ENCODE results near the gene ZNF680.
"Not testable (repeated sequence)": the region's sequence is repeated elsewhere in the genome, so short reads cannot be mapped to it uniquely, and the experiment has no call there.

Gene ZNF680

DNA sequence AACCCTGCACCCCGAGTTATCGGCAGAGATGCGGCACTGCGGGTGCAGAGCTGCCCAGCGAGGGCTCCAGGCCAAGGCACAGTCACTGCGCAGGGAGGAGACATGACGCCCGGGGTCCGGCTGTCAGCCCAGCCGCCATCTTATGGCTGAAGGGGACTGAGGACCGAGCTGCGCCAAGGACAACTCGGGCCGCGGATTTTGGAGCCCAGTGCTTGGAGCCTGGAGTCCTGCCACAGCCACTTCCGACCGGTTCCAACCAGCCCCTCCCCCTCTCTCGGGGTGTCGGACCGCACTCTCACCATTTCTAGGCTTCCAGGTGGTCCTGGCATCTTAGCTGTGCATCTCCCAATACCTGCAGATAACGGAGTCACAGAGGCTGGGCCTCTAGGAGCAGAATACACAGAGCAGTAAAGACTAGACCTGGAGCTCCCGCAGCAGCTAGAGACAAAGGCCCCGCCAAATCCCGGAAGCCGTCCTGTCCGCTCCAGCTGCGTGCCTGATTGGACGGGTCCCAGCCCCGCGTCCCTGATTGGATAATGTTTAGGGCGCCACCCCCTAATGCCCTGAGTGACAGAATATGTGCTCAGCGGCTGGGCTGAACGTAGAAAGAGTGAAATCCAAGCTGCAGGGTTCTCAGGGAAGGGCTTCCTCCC, at the start of gene ZNF680:
ZNF680 (minus strand) TSS at position 446 of the 653 bp plus-strand sequence; CDS start at position 329, 117 bp downstream.
- DNase-seq = peak; percentile 94

DNA sequence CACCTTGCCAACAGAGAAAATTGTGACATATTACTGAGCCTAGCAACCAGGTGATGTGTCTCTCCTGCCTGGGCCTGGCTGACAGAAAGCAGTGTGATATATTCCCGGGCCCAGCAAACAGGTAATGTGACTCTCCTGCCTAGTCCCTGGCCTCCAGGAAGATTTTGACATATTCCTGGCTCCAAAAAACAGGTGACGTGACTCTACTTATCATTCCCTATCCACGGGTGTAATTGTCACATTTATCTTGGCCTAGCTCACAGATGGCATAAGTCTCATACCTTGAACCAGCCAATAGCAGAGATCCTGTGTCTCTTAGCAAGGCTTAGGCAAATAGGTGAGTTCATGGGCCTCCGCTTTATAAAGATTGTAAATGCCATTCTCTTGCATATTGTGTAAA, 49.6 kb upstream of the ZNF680 start:
- DNase-seq = no peak

DNA sequence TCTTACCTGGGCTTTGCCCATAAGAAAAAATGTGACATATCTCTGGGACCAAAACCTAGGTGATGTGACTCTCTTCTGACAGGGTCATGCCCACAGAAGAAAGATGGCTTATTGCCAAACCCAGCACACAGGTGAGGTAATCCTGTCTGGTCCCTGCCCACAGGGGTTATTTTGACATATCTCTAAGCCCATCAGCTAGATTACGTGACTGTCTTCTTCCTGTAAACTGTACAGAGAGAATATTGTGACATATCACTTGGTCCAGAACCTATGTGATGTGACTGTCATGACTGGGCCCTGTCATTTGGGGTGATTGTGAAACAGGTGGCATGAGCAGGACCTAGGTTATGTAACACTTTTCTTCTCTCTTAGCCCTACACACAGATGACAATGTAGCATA, 48.8 kb upstream of the ZNF680 start:
- no peak for DNase-seq

DNA sequence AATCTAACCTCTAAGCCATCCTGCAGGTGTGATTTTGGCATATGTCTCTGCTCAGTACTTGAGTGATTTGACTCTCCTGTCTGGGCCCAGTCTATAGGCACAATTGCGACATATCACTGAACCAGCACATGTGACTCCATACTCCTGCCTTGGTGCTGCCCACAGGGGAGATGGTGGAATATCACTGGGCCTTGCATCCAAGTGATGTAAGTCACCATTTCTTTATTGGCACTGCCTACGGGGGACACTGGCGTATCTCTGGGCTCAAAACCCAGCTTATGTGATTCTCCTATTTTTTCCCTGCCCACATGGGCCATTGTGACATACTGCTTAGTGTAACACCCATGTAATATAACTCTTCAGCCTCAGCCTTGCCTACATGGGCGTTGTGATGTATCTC, 48.1 kb upstream of the ZNF680 start:
- DNase-seq = no peak

DNA sequence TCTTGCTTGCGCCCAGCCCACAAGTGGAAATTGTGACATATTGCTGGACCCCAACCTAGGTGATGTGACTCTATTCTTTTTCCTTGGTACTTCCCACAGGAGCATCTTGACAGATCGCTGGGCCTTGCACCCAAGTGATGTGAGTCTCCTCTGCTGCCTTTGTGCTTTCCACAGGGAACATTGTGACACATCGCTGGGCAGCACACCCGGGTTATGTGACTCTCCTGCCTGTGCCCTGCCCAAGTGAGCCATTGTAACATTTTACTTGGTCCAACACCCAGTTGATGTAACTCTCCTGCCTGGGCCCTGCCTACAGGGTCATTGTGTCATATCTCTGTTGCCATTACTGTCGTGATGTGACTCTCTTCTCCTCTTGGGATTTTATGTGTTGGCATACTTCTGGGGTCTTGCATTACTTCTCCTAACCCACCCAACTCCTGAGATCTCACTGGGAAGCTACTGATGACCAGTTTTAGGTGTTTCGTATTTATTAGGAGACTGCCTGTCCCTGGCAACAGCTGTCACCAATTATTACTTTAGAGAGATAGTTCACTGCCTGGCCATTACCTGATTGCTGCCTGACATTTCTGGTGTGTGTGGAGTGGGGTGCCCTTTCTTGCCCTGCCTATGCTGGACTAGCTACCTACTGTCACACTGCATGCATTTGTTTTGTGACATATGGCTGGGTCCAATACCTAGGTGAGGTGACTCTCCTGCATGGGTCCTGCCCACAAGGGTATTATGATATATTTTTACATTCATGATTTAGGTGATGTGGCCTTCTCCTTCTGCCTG, 45.4 kb upstream of the ZNF680 start:
- no peak for DNase-seq

DNA sequence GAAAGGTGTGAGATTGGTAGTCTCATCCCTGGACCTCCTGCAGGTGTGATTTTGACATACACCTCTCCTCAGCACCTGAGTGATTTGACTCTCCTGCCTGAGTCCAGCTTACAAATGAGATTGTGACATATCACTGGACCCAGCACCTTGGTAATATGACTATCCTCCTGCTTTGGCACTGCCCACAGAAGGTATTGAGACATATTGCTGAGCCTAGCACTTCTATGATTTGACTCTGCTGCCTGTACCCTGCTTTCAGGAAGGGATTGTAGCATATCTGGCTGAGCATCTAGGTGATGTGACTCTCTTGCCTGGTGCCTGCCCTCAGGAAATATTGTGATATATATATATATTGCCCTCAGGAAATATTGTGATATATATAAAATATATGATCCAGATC, 43.5 kb upstream of the ZNF680 start:
- DNase-seq = no peak

DNA sequence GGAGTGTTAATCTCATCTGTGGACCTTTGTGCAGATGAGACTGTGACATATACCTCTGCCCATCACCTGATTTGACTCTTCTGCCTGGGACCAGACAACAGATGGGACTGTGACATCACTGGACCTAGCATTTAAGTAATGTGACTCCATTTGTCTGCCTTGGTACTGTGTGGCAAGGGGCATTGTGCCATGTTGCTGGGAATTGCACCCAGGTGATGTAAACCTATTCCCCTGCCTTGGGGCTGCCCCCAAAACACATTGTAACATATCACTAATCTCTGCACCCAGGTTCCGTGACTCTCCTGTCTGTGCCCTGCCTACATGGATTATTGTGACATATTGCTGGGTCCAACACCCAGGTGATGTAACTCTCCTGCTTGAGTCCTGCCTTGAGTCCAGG, 40.4 kb upstream of the ZNF680 start:
- DNase-seq = no peak

DNA sequence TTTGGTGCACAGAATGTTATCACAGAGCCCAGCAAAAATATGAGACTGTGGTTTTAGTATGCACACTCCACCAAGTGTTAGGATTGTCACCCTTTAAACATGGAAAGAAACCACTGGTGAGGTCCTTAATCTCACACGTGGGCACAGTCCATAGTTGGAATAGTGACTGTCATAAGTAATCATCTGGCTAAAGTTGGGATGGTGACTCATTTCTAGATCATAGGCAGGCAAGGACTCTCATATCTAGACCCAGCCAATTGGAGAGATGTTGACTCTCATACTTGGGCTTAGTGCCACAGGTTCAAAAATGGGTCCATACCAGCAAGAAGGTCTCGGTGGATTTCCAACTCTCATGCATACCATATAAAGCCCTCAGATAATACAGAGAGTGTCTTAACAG, 39.6 kb upstream of the ZNF680 start:
- peak; percentile 1 for DNase-seq

DNA sequence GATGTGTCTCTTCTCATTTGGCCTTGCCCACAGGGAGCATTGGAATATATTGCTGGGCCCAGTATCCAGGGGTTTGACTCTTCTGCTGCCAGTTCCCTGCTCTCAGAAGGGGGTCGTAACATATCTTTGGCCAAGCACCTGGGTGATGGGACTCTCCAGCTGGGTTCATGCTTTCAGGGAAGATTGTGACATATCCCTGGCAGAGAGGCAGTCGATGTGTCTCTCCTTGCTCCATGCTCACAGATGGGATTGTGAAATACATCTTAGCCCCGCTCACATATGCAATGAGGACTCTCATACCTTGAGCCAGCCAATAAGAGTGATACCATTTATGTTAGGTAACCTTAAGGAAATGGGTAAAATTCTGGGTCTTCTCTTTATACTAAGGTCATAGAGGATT, 39.2 kb upstream of the ZNF680 start:
- DNase-seq = no peak

DNA sequence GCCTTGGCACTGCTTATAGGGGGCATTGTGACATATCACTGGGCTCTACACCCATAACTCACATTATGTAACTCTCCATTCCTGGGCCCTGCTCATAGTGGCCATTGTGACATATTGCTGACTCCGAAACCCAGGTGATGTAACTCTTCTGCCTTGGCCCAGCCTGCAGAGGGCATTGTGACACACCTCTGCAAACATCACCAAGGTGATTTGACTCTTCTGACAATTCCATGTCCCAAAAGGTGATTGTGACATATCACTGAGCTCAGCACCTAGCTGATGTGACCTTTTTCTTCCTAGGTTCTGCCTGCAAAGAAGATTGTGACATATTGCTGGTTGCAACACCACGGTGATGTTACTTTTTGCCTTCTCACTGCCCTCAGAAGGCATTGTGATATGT, 36.5 kb upstream of the ZNF680 start:
- DNase-seq = no peak

DNA sequence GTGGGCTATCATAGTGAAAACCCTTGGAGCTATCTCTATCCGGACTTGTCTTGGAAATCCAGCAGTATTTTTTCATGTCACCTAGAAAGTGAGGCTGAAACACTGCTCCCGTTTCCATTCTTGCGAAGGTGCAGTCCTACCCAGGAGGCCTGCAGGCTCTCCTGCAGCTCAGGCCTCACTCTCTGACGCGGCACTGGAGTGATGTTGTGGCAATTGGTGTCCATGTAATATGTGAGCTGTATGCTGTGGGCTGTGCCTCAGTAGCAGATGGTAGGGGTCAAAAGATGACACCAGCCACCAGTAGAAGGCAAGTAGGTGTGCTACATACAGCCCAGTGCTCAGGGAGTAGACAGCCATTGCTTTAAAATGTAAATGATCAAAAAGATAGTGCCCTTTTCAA, 28.1 kb upstream of the ZNF680 start:
- no peak for DNase-seq

DNA sequence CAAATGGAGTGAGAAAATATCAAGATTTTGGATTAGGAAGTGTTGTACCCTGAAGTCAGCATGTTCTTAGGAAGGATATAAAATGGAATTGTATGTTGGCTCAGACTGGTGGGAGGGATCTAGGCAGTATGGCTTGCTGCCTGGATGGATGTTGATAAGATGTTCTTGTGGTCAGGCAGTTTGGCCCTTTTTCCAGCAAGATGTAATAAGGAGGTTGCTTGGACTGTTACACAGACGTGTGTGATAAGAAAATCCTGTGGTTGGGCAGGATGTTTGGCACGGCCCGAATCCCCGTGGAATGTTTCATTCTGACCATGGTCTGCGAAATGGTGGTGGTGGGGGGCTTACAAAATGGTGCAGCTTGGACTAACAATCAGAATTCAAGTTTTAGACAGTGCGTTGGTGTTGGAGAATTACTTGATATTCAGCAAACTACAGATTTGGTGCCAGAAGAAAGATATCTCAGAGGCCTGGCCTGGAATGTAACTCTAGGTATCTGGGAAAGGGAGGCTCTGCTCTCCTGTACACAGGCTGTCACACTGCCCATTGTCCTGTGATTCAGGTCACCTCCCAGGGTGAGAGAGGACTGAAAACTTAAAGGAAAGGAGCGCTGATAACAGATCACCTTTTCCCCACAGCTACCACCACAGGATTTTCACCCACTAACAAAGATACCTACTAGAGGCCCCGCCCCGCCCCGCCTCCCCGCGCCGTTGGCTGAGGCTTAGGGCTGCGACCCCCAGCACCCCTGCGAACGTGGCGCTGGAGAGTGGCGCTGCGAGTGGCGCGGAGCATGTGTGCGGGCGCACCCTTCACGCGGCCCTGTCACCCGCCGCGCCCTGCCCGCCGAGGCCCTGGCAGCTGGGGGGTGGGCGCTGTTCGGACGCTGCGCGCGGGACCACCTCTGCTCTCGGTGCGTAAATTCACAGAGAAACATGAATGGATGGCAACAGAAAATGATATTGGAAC, 19.3 kb upstream of the ZNF680 start:
- DNase-seq = no peak

DNA sequence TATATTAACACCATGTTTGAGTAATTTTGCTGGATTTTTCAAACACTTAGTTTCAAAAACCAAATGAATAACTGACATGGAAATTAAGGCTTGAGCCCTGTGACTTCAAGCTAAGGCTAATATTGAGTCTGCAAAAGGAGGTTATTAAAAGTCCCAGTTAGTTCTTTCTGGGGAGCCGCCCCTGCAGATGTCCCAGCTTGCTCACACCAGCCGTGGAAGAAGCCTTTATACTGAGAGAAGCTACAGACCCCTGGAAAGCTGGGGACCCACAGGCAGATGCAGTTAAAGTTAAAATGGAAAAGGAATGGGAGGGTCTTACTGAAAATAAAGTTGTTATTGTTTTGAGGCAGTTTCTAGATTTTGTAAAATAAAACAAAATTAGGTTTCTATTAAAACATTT, 18.5 kb upstream of the ZNF680 start:
- DNase-seq = no peak

DNA sequence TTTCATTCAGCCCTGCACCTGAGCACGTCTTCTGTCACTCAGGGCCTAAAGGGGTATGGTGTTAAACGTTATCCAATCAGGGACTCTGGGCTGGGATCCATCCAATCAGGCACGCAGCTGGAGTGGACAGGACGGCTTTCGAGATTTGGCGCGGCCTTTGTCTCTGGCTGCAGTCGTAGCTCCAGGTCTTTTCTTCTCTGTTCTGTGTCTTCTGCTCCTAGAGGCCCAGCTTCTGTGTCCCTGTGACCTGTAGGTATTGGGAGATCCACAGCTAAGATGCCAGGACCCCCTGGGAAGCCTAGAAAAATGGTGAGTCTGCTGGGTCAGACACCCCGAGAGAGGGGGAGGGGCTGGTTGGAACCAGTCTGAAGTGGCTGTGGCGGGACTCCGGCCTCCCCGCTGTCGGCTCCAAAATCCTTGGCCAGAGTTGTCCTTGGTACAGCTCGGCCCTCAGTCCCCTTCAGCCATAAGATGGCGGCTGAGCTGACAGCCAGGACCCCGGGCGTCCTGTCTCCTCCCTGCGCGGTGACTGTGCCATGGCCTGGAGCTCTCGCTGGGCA, 11.7 kb upstream of the ZNF680 start:
- peak; percentile 28 for DNase-seq

DNA sequence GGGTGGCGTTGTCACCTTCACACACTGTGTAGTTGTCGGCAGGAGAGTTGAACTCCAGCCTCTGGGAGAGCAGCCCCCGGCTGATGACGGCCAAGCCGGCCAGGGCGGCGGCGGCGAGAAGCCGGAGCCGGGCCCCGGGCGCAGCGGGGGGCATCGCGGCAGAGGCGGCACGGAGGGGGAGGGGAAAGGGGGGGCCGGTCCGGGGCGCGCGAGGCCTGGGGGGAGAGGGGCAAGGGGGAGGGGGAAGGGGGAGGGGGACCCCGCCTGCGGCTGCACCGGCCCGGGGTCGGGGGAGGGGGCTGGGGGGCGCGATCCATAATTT, 7.4 kb upstream of the ZNF680 start:
- not testable (repeated sequence) for DNase-seq

DNA sequence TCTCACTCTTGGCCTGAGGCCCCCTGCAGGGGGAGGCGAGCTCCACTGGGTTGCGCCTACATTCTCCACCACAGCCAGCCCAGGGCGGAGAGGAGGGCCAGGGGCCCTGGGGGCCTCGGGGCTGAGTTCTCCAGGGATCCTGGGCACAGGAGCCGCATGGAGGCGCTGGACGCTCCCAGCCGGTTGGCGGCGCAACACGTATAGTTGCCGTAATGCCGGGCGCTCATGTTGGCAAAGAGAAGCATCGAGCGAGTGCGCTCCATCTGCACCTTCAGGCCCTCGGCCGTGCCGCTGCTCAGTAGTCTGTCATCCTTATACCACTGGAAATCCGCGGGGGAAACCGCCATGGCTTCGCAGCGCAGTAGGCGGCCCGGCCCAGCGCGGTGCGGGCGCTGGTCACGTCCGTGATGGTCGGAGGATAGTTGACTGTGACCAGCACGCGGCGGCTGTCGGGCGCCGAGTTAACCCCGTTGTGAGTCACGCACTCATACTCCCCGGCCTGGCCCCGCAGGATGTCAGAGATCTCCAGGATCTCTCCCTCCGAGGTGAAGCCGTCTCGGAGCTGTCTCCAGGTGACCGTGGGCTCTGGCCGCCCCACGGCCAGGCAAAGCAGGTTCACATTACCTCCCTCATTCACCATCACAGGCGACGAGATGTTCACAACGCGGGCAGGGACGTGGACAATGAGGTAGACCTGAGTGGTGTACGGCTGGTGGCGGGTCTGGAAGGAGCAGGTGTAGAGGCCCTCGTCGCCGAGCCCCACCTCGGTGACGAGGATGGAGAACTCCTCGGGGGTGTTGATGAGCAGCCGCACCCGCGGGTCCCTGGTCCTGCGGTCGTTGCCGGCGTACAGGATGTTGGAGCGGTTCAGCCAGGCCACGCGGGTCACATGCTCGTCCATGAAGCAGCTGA, 6.8 kb upstream of the ZNF680 start:
- DNase-seq = peak; percentile 1

DNA sequence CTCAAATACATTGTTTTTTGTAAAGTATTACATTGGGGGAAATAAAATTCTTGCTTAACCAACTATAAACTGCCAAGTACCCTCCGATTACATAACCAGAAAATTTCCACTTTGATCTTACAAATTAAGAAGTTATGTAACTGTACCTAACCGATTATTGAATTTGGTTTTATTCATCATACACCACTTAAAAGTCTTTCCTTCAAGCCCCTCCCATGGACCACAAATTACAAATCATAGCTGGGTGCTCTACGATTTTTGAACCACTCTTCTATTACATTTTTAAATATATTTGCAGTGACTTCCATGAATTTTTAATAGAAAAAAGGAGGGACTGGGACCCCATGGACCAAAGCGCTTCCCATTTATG, 630 bp downstream of the ZNF680 start:
- no peak for DNase-seq

DNA sequence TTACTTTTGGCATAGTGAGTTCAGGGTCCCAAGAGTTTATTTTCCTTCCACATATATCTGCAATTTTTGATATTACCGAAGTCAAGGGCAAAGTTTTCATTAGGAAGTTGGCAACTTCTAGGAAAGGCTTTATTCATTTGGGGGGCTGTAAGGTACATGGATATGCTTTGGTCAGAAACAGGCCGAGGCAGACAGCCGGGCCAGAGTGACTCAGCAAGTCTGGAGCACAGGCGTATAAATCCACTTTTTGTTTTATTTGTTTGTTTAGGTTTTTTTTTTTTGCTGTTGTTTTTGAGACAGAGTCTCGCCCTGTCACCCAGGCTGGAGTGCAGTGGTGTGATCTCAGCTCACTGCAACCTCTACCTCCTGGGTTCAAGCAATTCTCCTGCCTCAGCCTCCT, 3.7 kb downstream of the ZNF680 start:
- DNase-seq = no peak

DNA sequence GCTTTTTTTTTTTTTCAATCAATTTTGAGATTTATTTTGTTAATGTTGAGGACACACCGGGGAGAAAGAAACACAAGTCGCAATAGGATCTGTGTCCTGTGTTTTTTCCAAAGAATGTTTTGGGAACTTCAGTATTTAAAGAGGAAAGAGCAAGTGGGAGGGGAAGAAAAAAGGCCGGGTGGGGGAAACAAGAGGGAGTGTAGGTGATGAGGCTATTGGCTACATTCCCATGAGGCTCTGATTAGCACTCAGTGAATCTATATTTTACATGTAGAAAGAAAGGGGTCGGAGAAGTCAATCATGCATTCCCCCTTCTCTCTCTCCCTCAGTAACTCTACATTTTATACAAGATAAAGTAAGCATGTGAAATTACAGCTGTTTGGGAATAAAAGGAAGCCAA, 4.1 kb downstream of the ZNF680 start:
- DNase-seq = no peak

DNA sequence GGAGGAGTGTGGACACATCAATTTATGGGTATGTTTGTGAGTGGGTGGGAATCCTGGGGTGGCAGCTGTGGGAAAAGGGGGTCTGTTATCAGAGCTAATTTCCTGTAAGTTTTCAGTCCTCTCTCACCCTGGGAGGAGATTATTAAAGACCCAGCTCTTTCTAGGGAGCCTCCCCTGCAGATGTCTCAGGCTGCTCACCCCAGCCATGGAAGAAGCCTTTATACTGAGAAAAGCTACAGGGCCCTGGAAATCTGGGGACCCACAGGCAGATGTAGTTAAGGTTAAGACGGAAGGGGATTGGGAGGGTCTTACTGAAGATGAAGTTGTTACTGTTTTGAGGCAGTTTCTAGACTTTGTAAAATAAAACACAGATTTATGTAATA, 4.6 kb downstream of the ZNF680 start:
- no peak for DNase-seq

DNA sequence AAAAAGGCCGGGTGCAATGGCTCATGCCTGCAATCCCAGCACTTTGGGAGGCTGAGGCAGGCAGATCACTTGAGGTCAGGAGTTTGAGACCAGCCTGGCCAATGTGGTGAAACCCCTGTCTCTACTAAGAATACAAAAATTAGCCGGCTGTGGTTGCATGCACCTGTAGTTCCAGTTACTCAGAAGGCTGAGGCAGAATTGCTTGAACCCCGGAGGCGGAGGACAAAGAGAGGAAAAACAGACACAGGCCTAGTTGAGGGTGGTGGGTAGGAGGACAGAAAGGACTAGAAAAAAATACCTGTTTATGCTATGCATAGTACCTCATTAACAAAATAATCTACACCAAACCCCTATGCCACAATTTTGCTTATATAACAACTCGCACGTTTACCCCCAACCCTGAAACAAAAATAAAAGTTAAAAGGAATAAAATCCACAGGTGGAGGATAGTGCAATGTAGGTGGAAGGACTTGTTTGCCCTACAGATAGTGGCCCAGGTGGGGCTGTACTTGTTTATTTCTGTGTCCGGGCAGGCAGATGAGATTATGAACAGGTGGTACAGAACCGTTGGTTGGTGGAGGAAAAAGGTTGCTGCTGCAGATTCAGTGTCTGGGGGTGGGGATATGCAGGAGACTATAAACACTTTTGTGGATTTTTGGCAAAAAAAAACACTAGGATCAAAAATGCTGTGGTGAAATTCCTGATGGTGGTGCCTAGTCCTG, 5.1 kb downstream of the ZNF680 start:
- no peak for DNase-seq

DNA sequence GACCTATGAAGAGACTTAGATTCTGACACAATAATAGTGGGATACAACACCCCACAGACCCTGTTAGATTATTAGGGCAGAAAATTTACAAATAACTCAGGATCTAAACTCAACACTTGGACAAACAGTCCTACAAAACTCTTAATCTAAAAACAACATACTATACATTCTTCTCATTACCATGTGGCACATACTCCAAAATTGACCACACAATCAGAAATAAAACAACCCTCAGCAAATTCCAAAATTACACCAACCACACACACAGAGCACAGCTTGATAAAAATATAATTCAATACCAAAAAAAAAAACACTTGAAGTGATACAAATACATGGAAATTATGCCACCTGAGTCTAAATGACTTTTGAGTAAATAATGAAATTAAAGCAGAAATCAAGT, 7.8 kb downstream of the ZNF680 start:
- DNase-seq = no peak

Data from fibroblast of skin of right quadriceps (primary cell).